IPS-11a (cell line): ENCODE results near the gene ZGLP1.

Experiments used
- H3K4me3 ChIP-seq: one replicate; pipeline ENCODE4 v1.5.1; 2013; ENCODE audit warnings: low read depth, low read length, control low read depth

ZGLP1 gene

GRCh38 chr19:10328558-10329429, 19.2 kb upstream of the ZGLP1 start:
- H3K4me3 ChIP-seq: no peak overlapping the region

GRCh38 chr19:10327793-10328192, 18.2 kb upstream of the ZGLP1 start:
- H3K4me3 ChIP-seq: no peak overlapping the region

- H3K4me3 ChIP-seq: no peak overlapping the region
Observed at GRCh38 chr19:10325732-10326131, 16.1 kb upstream of the ZGLP1 start.

- H3K4me3 ChIP-seq: no peak overlapping the region
Observed at GRCh38 chr19:10321874-10322835, 12.5 kb upstream of the ZGLP1 start.

DNA sequence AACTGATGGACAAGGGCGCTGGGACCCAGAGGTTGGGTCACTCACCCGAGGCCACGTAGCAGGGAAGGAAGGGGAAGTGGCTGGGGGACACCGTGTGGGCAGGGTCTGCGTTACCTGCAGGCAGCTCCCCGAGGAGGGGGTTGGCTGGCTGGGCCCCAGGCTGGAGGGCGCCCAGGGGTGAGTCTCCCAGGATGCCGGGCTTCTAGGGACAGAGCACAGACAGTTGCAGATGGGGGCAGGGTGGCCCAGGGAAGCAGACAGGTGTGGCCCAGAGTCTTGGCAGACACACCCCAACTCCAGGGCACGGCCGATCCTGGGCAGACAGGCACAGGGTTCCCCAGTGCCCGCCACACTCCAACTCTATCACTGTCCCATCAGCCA, 11.8 kb upstream of the ZGLP1 start:
- H3K4me3 ChIP-seq: no peak overlapping the region

DNA sequence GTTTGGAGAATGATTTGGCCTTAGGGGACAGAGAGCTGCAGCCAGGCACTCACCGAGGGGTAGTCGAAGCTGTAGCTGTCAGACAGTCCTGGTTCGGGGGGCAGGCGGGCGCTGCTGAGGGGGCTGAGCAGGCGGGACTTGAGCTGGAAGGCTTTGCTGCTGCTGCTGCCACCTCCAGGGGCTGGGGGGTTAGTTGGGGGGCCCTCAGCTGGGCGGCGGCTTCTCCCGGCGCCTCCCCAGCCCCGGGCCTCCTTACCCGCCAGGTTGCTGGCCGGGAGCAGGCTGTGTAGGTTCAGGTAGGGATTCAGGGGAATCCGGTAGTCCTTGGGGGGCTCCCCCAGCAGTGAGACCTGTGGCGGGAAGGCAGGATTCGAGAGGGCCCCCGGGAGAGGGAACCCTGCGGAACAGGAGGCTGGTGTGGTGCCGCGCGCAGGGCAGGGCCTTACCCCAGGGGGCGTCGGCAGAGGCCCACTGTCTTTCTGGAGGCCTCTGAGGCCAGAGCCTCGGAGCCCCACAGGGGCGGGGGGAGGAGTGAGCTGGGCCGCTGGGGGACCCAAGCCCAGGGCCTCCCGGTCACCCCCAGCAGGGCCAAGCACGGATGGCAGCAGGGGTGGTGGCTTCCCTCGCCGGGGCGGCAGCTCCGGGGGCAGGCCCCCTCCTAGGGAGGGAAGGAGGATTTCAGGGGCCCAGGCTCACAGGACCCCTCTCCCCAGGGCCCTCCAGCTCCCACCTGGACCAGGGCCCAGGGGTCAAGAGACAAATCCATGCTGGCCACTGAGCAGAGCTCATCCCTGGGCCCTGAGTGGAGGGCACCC, 11.2 kb upstream of the ZGLP1 start:
- H3K4me3 ChIP-seq: no peak overlapping the region

GRCh38 chr19:10318807-10319682, 9.4 kb upstream of the ZGLP1 start:
- H3K4me3 ChIP-seq: no peak overlapping the region

DNA sequence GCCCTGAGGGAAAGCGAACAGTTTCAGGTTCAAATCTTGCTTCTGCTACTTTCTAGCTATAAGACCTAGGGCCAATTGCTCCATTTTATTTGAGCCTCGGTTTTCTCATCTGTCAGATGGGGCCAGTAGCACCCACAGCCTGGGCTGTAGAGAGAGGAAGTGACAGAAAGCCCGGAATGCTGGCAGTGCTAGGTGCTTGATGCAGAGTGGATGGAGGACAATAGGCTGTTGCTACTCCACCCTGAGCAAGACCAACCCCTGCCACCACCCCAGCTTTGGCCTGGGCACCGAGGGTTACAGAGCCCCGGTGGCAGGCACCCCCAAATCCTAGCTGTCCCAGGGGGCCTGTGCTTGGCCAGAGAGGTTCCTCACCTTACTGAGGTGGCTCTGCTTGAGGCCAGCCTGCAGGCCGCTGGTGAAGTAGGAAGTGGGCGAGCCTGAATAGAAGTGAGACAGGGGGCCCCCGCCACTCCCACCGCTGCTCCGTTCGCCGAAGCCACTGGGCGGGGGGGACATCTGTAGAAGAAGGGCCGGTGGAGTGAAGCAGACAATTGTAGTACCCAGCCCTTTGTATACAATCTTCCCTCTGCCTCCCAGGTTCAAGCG, 8.3 kb upstream of the ZGLP1 start:
- H3K4me3 ChIP-seq: no peak overlapping the region

DNA sequence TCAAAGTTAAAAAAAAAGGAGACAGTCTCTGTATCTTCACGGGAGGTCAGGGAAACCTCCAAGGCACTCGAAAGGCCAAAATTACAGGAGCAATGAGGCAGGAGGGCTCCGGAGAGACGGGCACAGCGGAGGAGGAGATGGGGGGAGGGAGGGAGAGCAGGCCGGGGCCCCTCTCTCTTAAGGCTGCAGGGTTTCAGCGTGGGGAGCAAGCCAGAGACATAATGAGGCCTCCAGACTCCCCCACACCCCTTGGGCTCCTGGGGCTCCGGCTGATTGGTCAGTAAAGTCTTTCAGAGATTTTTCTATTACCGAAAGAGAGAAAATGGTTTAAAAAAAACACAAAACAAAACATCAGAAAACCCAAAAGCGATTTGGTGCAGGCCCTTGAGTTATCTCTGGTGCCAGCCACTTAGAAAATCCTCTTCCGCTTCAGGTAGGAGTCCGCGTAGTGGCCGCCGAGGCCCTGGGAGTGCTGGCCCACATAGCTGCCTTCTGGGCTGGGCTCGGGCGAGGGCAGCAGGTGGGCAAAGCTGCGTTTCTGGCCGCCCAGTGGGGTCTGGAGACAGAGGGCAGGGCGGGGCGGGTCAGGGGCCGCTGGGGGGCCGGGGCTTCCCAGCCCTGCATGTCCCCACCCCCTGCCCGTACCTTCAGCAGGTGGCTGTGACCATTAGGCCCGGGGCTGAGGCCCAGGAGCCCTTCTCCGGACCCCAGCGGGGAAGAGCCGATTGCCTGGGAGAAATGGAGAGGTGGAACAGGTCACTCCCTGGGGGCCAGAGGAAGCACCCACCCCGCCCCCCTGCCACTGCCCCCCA, 7.6 kb upstream of the ZGLP1 start:
- no peak overlapping the region for H3K4me3 ChIP-seq

- H3K4me3 ChIP-seq: no peak overlapping the region
Observed at GRCh38 chr19:10316229-10317044, 6.8 kb upstream of the ZGLP1 start.

- peak within 1 kb of the TSS; percentile 84 for H3K4me3 ChIP-seq
Observed at GRCh38 chr19:10315335-10316214, 6.0 kb upstream of the ZGLP1 start, which contains the start of gene FDX2. TSS of gene FDX2 (minus strand) at chr19:10316015. CDS start at chr19:10315996, 19 bp downstream.

- no peak overlapping the region for H3K4me3 ChIP-seq
Observed at GRCh38 chr19:10306327-10306726, 3.3 kb downstream of the ZGLP1 start.

DNA sequence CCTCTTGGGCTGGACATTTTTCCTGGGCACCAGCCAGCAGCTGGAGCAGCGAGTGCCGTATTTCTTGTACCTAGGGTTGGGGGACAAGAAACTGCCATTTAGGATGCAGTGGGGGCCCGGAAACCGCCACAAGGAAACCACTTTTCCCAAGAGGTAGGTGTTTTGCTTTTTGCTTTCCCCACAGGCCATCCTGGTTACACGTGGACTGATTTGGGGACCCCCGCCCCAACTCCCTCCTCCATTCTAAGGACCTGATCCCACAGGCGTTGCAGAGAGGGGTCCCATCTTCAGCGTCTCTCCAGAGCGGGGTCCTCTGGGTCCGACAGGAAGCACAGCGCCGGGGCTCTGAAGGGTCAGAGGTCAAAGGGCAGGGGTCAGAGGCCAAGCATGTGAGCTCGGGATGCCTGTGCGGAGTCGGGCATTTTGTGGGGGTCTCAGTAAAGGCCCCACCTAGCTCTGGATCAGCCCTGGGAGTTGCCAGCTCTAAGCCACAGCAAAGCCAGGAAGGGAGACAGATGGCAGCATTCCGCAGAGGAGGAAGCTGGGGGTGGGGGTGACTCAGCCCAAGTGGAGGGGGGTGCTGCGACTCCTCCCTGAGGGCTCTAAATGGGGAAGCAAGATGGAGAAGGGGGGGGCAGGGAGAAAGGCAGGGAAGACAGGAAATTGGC, 4.3 kb downstream of the ZGLP1 start:
- no peak overlapping the region for H3K4me3 ChIP-seq

DNA sequence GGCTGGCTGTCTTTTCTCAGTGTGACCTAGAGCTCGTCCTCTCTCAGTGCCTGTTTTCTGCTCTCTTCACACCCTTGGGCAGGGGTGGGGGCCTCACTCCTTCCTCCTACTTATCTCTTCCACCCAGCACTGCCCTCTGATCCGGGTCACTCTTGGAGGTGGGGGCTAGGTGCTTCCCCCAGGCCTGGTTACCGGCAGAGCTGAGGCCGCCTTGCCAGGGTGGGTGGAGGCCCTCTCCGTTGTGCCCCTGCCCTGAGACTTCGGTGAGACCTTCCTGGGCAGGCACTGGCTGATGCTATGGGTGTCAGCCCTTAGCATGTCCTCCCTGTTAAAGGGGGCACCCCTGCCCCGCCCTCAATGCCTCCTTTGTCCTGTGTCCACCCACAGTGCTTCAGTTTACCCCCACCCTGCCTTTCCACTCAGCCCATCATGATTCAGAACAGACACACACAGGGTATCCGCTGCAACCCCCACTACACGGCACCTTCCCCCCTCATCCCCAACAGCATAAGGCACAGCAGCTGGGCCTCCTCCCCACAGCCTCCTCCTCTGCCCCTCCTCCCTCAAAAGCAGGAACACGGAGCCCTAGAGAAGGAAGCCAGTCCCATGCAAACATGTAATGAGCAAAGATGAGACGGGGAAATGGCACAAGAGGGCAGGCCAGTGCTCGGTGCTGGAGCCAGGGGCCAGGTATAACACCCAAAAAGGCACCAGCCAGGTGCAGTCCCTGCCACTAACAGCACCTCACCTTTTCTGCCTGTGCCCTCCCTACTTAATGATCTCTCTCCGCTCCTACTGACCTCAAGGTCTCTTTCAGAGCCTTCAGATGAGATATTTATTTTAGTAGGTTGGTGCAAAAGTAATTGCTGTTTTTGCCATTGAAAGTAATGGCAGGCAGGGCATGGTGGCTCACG, 9.8 kb downstream of the ZGLP1 start:
- H3K4me3 ChIP-seq: no peak overlapping the region
